Ovary (tissue), 3 donors: ENCODE results near the gene PPAT.

ENCODE experiments used
- POLR2A ChIP-seq: fragments of 450-650 bp; IDR thresholded peaks from one replicate; pipeline ENCODE4 v1.6.1; 2017; ENCODE audit warnings: antibody characterized with exemption, mild to moderate bottlenecking, moderate library complexity
- TF ChIP-seq, protein P1 (sequence below), 3 donors: fragments of 450-650 bp in 2 of 3; fragments of 200-600 bp in 1 of 3; IDR thresholded peaks; one replicate each; pipeline versions ENCODE4 v1.5.1 to v1.8.0; 2016 to 2022; ENCODE audit warnings: antibody characterized with exemption in 3 of 3, mild to moderate bottlenecking in 1 of 3
- donor health status: DM: no; HTN: no; CAD: no.

DNA sequence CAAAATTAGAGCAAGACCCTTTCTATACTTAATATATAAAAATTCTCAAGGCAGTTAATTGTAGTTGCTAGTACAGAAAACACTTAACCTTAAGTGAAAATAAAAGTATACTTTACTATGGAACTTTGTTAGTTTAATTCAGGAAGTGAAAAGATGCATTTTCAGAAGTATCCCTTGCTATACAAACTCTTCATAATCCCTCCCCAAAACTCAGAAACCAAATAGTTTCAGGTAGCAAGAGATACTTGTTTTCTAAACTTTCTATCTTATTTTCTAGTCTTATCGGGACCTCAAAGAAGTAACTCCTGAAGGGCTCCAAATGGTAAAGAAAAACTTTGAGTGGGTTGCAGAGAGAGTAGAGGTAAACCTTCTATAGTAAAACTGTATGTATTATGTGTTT is 14.9 kb upstream of the PPAT start:
- TF ChIP-seq, protein P1, sequence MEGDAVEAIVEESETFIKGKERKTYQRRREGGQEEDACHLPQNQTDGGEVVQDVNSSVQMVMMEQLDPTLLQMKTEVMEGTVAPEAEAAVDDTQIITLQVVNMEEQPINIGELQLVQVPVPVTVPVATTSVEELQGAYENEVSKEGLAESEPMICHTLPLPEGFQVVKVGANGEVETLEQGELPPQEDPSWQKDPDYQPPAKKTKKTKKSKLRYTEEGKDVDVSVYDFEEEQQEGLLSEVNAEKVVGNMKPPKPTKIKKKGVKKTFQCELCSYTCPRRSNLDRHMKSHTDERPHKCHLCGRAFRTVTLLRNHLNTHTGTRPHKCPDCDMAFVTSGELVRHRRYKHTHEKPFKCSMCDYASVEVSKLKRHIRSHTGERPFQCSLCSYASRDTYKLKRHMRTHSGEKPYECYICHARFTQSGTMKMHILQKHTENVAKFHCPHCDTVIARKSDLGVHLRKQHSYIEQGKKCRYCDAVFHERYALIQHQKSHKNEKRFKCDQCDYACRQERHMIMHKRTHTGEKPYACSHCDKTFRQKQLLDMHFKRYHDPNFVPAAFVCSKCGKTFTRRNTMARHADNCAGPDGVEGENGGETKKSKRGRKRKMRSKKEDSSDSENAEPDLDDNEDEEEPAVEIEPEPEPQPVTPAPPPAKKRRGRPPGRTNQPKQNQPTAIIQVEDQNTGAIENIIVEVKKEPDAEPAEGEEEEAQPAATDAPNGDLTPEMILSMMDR (IDR thresholded peaks at IDR 0.05), result no peak
- no peak for TF ChIP-seq POLR2A
